Activated naive CD4-positive, alpha-beta T cell treated with anti-CD3 and anti-CD28 coated beads, Interleukin-2, amount 10 ng/mL, durations not matched to agents 5 hours and 36 hours (primary cell): Measurements from ENCODE around the gene PEX13. TPM values are rescaled to one million over a fixed set of nuclear protein-coding genes. Genes with fewer than 3 reads are reported as not detected.

ENCODE experiments used
- total RNA-seq, 2 experiments: library from RNA; stranded (reverse); gene quantifications; one replicate each; pipeline ENCODE4 v1.2.3, GENCODE V29; 2021

The PEX13 gene, protein sequence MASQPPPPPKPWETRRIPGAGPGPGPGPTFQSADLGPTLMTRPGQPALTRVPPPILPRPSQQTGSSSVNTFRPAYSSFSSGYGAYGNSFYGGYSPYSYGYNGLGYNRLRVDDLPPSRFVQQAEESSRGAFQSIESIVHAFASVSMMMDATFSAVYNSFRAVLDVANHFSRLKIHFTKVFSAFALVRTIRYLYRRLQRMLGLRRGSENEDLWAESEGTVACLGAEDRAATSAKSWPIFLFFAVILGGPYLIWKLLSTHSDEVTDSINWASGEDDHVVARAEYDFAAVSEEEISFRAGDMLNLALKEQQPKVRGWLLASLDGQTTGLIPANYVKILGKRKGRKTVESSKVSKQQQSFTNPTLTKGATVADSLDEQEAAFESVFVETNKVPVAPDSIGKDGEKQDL
- total RNA-seq = 10 to 100 TPM; 15.6 to 16.5 TPM

GRCh38 chr2:61017556-61018317 lies at the start of gene PEX13, which contains the start of gene PUS10:
Gene PEX13, plus strand, starts transcription at chr2:61017720. Its CDS starts 40 bp downstream, at chr2:61017760.
Gene PUS10, minus strand, starts transcription at chr2:61018255. Its CDS starts 6,365 bp downstream, at chr2:61011890.

GRCh38 chr2:61065714-61066709 lies 48.5 kb downstream of the PEX13 start, which contains the start of gene SANBR:
Gene SANBR, plus strand, starts transcription at chr2:61065871. Its CDS starts 4,480 bp downstream, at chr2:61070351.

Other genes with a start within 250 kb of the PEX13 start
- 10 to 100 TPM; 20.5 to 22.2 TPM for gene REL, start 136.1 kb upstream of the PEX13 start, total RNA-seq
- gene PUS10, start 535 bp downstream of the PEX13 start, total RNA-seq = 1 to 10 TPM; 5.6 to 6.0 TPM
- 1 to 10 TPM; 8.2 to 9.2 TPM for gene SANBR, start 48.2 kb downstream of the PEX13 start, total RNA-seq
- 10 to 100 TPM in 1 of 2 experiments, 1 to 10 TPM in 1; 9.9 to 11.1 TPM for gene C2orf74, start 144.5 kb downstream of the PEX13 start, total RNA-seq